ENCODE measurements around the gene NUPR1.
"Not testable (repeated sequence)": the region's sequence is repeated elsewhere in the genome, so short reads cannot be mapped to it uniquely, and the experiment has no call there.

Gene NUPR1

DNA sequence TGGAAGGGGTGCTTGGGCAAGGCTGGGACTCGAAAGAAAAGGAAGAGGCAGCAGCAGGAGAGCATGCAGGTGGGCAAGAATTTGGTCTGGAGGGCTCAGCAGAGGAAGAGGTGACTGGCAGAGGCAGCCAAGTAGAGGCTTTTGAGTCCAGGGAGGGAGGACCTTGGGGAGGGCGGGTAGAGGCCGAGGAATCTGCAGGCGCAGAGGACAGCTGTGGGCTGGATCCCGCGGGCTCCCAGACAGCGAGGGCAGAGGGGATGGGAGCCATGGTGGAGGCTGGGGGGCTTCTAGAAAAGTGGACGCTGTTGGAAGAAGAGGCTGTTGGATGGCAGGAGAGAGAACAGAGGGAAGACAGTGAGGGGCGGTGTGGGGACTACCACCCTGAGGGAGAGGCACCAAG lies 41.4 kb downstream of the NUPR1 start:
- DNase-seq = no peak

DNA sequence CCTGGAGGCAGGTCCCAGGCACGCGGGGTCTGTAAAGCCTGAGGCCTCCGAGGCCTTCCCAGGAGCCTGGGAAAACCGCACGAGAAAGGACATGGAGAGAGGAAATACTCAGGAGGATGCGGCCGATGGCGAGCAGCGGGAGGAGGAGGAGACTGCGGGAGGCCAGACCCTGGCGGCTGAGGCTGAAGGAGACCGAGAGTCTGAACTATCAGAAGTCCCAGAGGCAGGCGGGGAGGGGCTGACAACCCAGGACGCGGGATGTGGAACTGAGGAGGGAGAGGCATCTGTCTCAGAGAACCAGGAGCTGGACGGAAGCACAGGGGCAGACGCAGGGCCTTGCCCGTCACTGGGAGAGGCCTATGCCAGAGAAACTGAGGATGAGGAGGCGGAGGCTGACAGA lies 41.9 kb downstream of the NUPR1 start:
- DNase-seq = no peak

DNA sequence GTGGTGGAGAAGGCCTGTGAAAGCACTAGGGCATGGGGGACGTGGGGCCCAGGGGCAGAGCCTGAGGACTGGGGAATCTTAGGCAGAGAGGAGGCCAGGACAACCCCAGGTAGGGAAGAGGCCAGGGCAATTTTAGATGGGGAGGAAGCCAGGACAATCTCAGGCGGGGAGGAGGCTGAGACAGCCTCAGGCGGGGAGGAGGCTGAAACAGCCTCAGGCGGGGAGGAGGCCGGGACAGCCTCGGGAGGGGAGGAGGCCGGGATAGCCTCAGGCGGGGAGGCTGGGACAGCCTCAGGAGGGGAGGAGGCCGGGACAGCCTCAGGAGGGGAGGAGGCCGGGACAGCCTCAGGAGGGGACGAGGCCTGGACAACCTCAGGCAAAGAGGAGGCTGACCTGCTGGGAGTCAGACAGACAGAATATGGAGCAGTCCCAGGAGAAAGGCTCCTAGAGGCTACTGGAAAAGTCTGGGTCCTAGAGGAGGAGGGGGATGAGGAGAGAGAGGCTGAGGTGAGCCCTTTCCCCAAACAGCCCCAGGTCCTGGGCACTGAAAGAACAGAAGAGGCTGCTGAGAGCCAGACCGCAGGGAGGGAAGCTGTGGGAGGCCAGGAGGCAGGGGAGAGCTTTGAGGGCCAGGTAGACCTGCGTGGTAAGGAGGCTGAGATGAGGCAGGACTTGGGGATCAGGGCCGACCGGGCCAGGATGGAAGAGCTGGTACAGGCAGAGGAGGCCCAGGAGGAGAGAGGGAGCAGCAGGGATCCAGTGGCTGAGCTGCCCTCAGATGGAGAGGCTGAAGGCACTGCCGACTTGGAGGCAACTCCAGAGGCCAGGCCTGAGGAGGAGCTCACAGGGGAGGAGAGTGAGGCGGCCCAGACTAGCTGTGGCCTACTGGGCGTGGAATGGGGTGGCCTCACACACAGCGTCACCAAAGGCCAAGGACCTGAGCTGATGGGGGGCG lies 42.7 kb downstream of the NUPR1 start:
- DNase-seq = no peak

DNA sequence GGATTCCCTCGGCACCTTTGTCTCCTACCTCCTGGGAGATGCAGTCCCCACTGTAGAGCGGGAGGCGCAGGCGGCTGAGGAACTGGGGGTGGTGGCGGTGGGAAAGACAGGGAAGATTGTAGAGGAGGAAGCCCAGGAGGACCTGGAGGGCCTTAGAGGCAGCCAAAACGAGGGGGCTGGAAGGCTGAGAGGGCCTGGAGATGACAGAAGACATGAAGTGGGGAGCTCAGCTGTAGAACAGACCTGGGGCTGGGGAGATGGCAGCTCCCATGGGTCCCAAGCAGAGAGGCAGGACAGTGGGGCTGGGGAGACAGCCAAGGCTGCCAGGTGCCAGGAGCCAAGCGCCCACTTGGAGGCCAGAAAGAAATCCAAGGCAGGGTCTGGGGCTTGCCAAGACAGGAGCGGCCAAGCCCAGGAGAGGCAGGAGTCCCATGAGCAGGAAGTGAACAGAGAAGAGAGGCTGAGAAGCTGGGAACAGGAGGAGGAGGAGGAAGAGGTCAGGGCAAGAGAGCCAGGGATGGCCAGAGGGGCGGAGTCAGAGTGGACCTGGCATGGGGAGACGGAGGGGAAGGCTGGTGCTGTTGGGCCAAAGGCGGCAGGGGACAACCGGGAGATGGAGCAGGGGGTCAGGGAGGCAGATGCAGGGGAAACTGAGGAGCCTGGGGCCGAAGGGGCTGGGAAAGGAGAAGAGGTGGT lies 43.5 kb downstream of the NUPR1 start:
- no peak for DNase-seq

DNA sequence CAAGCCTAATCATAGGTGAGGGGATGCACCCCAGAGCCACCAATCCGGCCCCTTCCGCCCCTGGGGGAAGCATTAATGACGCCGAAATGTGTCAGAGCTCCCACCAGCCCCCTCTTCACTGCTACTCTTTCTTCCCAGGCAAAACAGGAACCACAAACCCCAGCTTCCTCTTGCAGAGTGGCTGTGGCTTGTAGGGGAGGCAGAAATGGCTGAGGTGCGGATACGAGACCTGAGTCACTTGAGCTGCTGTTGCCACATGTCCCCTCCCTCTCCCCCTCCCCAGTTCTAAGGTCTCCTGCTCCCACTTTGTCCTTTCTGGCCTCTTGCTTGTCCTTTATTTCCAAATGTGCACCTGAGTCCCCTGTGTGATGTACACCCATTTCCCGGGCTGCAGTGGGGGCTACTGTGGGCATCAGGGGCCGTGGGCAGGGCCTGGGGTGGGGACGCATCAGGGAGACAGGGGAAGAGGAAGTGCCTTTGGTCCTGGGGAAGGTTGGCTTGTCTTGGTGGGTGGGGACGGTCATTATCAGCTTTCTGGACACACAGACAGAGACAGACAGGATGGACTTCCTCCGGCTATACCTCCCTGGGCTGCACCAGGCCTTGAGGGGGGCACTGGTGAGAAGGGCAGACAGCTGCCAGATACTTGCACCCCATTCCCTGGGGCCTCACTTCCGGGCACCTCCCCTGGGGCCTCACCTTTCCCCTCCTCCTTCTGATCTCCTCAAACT lies 44.5 kb downstream of the NUPR1 start, which contains the start of gene APOBR:
Gene APOBR, plus strand, starts transcription at position 523 of the 731 bp plus-strand sequence. Its CDS starts 39 bp downstream, at position 562.
- peak; percentile 88 for DNase-seq

DNA sequence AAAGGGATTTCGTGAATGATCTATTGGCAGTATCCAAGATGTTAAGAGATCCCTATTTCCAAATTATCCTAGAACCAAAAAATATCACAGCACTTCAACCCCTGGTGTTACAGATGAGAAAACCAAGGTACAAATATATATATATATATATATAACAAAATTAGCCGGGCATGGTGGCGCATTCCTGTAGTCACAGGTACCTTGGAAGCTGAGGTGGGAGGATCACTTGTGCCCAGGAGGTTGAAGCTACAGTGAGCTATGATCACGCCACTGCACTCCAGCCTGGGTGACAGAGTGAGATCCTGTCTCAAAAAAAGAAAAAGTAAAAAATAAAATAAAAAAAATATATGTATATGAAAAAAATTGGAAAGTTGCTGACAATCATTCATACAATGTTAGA lies 46.3 kb downstream of the NUPR1 start:
- no peak for DNase-seq

DNA sequence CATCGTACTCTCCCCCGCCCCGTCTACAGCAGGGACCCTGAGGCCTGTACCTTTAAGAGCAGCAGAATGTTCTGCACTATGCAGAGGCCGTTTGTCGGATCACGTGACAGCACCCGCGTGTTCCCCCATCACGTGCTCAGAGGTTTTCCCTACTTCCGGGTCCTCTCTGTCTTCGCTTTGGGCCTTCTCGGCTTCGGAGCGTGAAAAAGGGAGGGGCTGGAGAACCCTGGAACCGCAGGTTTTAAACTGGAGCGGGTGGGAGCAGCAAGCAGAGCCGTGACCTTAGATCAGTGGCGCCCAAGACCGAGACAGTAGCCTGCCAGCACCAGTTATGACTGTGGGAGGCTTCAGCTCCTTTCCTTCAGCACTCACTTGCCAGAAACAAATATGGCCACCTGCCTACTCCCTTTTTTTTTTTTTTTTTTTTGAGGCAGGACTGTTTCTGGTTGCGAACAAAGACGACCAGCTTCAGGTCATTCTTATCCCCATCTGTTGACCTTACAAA lies 46.8 kb downstream of the NUPR1 start, which contains the start of gene CLN3:
Gene CLN3, minus strand, starts transcription at position 105 of the 505 bp plus-strand sequence. CDS start 315 bp downstream, outside the sequence.
- DNase-seq = peak; percentile 87

DNA sequence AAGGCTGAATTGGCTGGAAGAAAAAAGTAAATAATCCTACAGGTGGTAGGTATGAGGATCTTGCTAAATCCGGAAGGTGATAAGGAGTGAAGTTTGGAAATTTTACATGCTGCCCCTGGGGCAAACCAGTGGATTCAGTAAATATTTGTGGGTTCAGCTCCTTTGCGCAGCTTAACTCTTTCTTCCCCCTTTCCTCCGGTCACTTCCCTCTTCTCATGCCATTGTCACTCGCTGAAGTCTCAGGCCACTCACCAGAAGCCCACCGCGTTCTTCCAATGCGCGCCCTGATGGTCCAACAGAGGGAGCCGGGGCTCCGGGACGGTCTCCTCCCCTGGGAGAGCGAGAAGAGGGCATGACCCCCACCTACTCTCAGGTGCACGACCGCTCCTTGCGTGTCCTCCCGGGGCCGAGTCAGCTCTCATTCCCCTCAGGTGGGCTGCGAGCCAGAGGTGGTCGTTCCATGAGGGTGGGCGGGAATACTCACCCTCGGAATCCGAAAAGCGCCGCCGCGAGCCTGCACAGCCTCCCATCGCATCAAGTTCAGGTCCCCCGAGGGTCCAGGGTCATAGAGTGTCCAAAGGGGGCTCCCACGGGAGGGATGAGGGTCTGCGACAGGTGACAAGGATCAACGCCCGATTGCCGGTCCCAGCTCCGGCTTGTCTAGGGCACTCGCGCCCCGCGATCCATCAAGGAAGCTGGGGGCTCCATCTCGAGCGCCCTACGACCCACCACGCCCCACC lies 47.4 kb downstream of the NUPR1 start:
- no peak for DNase-seq

DNA sequence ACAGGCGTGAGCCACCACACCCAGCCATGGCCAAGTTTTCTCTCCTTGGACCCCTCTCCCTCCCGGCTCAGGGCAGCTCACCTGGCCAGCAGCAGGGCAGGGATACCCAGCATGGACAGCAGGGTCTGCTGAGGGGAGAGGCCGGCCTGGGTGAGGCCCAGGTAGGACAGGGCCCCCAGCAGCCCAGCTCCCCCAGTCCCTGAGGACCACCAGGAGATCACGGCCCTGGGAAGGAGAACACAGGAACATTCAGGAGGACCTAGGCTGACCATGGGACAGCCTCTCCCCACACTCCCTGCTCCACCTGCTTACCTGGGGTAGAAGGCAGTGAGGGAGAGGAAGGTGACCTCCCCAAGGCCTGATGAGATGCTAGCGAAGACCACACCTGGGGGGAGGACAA lies 52.5 kb downstream of the NUPR1 start:
- no peak for DNase-seq

DNA sequence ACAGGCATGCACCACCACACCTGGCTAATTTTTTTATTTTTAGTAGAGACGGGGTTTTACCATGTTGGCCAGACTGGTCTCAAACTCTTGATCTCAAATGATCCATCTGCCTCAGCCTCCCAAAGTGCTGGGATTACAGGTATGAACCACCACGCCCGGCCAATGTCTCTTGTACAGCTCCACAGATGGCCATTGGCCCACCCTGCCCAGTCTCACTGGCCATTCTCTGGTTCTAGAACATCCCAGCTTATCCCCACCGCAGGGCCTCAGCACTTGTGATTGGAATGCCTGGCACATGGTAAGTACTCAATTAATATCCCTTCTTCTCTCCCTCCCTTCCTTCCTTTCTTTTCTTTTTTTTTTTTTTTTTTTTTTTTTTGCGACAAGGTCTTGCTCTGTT lies 55.4 kb downstream of the NUPR1 start:
- DNase-seq = not testable (repeated sequence)
